GM03348 (cell line): Measurements from ENCODE around the gene ERCC1.

Experiments
- DNase-seq: peaks from one replicate; pipeline ENCODE4 v3.0.0; 2012; ENCODE audit warnings: low spot score

The ERCC1 gene

GRCh38 chr19:45423589-45424190 lies at the start of gene ERCC1:
Gene ERCC1, minus strand, starts transcription at chr19:45423917. Its CDS starts 543 bp downstream, at chr19:45423374.
- DNase-seq: peak; percentile 95

DNA sequence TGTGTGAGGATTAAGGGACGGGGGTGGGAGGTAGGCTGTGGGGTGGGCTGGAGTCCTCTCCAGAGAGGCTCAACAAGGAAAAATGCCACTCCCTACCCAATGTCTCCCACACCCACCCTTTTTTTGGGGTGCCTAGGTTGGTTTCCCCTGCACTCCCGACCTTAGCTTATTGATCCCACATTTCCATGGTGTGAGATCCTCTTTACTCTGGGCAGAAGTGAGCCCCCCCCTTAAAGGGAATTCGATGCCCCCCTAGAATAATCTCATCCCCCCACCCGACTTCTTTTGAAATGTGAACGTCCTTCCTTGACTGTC lies 49.6 kb upstream of the ERCC1 start:
- no peak for DNase-seq

- no peak for DNase-seq
Measured at GRCh38 chr19:45472563-45473366, 49.0 kb upstream of the ERCC1 start.

DNA sequence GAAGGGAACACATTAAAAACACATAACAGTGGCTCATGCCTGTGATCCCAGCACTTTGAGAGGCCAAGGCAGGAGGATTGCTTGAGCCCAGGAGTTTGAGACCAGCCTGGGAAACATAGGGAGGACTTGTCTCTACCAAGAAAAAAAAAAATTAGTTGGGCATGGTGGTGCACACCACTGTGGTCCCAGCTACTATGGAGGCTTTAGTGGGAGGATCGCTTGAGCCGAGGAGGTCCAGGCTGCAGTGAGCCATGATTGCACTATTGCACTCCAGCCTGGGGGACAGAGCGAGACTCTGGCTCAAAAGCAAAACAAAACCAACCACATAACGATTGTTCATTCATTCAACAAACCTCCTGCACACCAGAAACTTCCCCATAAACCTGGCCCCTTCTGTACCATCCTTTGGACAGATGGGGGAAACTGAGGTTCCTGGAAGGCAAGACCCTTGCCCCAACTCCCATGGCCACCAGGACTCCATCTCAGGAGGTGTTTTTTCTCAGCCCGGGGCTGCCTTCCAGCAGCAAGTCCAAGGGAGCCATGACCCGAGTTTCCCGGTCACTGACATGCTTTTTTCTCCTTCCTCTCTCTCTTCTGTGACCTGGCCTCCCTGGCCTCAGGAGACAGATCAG lies 48.3 kb upstream of the ERCC1 start:
- no peak for DNase-seq

DNA sequence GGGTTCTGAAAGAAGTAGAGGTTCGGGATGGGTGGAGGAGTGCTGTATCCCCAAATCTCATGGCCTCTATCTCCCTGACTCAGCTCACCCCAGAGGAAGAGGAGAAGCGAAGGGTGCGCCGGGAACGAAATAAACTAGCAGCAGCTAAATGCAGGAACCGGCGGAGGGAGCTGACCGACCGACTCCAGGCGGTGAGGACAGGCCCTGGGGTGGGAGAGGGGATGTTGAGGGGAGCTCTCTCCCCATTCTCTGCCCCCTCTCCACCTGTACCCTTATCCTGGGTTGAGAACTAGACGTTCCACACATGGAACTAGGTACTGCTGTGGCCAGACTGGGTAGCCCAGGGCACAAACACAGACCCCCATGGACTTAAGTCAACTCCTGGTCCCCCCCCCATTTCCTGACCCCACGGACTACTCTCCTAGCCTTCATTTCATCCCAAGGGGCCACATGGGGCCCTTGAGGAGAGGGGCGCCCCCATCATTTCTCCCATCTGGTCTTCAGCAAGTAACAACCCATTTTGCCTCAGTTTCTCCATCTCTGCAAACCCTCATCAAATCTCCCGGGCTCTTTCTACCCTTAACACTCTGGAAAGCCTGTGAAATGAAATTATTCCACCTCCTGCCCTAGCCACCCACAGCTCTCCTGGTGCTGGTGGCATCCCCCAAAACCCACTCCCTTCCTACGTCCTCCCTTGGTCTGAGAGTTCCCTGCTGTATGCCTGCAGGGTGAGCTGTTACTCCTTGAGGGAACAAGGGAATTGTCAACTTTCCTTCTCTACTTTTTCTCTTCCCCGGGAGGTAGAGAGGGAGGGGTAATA lies 47.6 kb upstream of the ERCC1 start:
- DNase-seq: no peak

DNA sequence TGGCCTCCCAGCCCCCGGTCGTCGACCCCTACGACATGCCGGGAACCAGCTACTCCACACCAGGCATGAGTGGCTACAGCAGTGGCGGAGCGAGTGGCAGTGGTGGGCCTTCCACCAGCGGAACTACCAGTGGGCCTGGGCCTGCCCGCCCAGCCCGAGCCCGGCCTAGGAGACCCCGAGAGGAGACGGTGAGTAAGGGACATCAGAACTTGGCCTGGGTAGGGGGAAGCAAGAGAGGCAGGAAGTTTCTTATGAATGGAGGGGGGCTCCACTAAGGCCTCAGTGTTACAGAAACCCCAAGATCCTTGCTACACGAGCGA lies 47.0 kb upstream of the ERCC1 start:
- no peak for DNase-seq

- DNase-seq: no peak
Measured at GRCh38 chr19:45469945-45470761, 46.4 kb upstream of the ERCC1 start.

DNA sequence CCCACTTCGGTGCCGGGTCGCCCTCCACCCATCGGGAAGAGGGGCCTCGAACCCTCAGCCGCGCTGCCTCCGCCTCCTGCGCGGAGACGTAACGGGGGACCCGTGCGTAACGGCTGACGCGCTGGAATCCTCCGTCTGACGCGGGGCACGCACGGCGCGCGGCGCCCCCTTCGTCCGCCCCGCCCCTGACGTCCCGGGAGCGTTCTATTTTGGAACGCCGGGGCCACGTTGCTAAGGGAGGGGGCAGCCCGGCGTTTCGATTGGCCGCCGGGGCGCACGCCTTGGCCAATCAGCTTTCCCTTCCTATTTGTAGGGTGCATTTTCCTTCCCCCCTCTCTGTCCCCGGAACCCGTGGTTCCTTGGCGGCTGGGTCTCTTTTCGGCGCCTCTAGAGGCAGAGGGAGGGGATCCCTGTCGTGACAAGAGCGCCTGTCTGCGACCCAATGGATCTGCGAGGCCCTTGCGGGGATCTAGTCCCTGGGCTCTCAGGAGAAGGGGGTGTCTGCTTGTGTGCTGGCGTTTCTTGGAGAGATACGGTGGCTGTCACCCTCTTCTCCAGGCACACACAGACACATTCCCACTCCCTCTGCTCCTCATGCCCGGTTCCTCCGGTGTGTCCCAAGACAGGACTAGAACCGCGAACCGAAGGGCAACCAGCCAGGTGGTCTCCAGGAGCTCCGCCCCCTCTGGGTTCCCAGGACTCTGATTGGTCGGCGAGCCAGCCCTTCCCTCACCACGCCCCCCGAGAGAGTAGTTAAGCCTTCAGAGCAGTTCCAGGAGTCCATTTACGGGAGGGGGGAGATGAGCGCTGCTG lies 45.6 kb upstream of the ERCC1 start:
- peak; percentile 97 for DNase-seq

DNA sequence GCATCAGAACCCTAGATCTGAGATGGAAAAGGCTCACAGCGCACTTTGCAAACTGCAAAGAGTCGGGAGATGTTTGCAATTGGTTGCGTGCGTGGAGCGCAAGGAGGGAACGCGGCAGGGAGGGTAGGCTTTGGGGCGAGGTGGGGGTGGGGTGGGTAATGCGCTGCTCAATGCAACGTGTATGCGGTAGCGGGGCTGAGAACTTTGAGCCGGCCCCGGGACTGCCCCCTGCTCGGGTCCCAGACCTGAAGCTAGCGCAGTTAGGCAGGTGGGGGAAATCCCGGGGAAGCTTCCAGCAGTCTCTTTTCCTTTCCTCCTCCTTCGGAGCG lies 45.0 kb upstream of the ERCC1 start:
- DNase-seq: no peak

- no peak for DNase-seq
Measured at GRCh38 chr19:45468159-45468651, 44.5 kb upstream of the ERCC1 start.

- peak; percentile 95 for DNase-seq
Measured at GRCh38 chr19:45467456-45468158, 43.9 kb upstream of the ERCC1 start, which contains the start of gene FOSB. Gene FOSB, plus strand, starts transcription at chr19:45467996. Its CDS starts 591 bp downstream, at chr19:45468587.

DNA sequence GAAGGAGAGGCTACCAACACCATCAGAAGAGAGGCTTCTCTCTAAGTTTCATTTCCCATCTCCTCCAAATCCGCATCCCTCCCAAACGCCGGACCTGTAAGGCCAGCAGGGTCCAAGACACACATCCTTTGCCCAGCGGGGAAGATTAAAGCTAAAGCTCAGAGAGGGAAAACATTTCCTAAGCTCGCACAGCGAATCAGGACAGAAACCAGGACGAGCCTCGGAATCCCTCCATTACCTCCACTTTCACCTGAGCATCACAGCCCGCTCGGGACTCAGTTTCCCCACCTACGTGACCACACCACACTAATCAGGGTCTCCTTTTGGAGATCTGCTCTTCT lies 43.4 kb upstream of the ERCC1 start:
- no peak for DNase-seq

DNA sequence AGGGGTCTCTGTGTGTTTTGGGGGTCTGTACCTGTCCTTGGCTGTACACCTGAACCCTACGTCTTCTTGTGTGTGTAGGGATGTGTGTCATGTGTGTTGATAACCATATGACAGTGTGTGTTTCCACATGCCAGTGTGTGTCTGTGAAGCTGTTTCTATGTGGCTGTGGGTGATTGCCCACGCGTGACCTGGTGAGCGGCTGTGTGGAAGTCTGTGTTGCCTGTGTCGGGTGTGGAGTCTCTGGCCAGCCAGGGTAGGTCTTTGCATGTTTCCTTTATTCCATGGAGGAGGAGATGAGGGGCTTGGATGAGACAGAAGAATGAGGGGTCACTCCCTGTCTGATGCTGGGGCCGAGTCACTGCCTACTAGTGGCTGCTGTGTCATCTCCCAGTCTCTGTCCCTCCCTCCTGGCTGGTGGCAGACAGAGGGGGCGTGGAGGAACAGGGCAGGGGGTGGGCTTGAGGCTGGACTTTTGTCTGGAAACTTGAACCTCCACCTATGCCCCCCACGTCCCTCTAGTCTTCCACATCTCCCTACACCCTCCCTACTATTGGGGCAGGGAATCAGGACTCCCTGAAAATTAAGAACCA lies 41.2 kb upstream of the ERCC1 start:
- no peak for DNase-seq

DNA sequence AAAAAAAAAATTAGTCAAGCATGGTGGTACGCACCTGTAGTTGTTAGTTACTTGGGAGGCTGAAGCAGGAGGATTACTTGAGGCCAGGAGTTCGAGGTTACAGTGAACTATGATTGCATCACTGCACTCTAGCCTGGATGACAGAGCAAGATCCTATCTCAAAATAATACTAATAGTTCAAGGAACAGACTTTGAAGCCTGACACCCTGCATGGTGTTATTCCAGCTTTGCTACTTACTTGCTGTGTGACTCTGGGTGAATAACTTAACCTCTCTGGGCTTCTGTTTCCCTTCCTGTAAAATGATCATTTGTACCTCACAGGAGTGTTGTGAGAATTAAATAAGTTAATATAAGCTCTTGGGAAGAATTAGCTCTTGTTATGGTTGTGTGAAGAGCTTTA lies 40.6 kb upstream of the ERCC1 start:
- no peak for DNase-seq

GRCh38 chr19:45463241-45463640 lies 39.5 kb upstream of the ERCC1 start:
- no peak for DNase-seq

- no peak for DNase-seq
Measured at GRCh38 chr19:45462174-45462573, 38.5 kb upstream of the ERCC1 start.

GRCh38 chr19:45460807-45461347 lies 37.2 kb upstream of the ERCC1 start:
- no peak for DNase-seq

DNA sequence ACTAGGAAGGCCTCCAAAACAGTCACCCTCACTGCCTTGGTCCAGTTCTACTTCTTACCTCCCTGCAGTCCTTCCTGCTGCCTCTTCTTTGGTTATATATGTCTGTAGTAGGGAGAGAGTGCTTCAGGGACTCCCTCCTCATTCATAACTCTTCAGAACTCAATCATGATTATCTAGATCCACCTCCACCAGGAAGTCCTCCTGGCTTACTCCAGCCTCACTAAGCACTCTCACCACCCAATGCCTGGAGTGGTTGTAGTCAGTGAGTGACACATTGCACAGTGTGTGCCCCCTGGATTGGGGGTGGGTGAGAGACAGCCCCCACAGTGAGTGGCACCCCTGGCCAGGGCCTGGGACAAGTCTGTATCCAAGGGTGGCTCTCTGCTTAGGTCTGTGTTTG lies 34.1 kb upstream of the ERCC1 start:
- DNase-seq: no peak

DNA sequence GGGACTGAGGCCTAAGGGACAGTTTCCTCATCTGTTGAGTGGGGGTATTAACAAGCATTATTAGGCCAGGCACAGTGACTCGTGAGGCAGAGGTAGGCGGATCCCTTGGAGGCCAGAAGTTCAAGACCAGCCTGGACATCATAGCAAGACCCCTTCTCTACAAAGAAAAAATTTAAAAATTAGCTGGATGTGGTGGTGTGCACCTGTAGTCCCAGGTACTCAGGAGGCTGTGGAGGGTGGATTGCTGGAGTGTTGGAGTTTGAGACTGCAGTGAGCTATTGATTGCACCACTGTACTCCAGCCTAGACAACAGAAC lies 32.7 kb upstream of the ERCC1 start:
- no peak for DNase-seq
